Measurements from ENCODE around the gene PSD. TPM values are rescaled to one million over a fixed set of nuclear protein-coding genes. Genes with fewer than 3 reads are reported as not detected.

The PSD gene
- total RNA-seq, 1 experiment from 2014 or later: 1.6 TPM

- H3F3A ChIP-seq (ENCODE audit: insufficient read depth, low read depth): peaks cover 4% of the 10 kb centered on the region; the same call in 1 of the 2 replicates
- H2AFZ ChIP-seq: no peak overlapping the region
- H3K9me2 ChIP-seq (ENCODE audit: insufficient read depth): no peaks in the 10 kb centered on the region
- H4K20me1 ChIP-seq (ENCODE audit: insufficient read depth): no peaks in the 10 kb centered on the region
- no peak overlapping the region for H3K4me2 ChIP-seq
- no TSS peak for BruUV-seq (replicated peaks)
- no peak overlapping the region for H3K4me3 ChIP-seq
- H3K79me2 ChIP-seq (ENCODE audit: low read depth): no peaks in the 10 kb centered on the region
- no peaks in the 10 kb centered on the region for H3K9me3 ChIP-seq (ENCODE audit: insufficient read depth, low read depth)
- H3K36me3 ChIP-seq (ENCODE audit: low read depth): no peaks in the 10 kb centered on the region
- H3K27me3 ChIP-seq (ENCODE audit: insufficient read depth, low read depth): peaks cover 6% of the 10 kb centered on the region; the same call in 1 of the 2 replicates
- H3K4me1 ChIP-seq (replicated peaks; ENCODE audit: insufficient read depth): peaks cover 13% of the 10 kb centered on the region
- intact Hi-C loops (cut with micrococcal nuclease; ENCODE audit: unreplicated experiment): no loop called here
- POLR2A ChIA-PET (ENCODE audit: unreplicated experiment): no interaction called here
- TF ChIP-seq, protein P1, sequence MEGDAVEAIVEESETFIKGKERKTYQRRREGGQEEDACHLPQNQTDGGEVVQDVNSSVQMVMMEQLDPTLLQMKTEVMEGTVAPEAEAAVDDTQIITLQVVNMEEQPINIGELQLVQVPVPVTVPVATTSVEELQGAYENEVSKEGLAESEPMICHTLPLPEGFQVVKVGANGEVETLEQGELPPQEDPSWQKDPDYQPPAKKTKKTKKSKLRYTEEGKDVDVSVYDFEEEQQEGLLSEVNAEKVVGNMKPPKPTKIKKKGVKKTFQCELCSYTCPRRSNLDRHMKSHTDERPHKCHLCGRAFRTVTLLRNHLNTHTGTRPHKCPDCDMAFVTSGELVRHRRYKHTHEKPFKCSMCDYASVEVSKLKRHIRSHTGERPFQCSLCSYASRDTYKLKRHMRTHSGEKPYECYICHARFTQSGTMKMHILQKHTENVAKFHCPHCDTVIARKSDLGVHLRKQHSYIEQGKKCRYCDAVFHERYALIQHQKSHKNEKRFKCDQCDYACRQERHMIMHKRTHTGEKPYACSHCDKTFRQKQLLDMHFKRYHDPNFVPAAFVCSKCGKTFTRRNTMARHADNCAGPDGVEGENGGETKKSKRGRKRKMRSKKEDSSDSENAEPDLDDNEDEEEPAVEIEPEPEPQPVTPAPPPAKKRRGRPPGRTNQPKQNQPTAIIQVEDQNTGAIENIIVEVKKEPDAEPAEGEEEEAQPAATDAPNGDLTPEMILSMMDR (conservative IDR thresholded peaks at IDR 0.05): no peak
- no peak for TF ChIP-seq EZH2 (IDR thresholded peaks at IDR 0.05; ENCODE audit: low read depth)
- no peak for DNase-seq
- H3K27ac ChIP-seq: no peak overlapping the region
- CTCF ChIA-PET: interaction anchor here (0.6 kb wide), 1 partner anchor 9 kb away, joined by 4 read pairs; the partner anchor contains the start of gene NFKB2
Observed at GRCh38 chr10:102405108-102405571, 13.4 kb downstream of the PSD start.

DNA sequence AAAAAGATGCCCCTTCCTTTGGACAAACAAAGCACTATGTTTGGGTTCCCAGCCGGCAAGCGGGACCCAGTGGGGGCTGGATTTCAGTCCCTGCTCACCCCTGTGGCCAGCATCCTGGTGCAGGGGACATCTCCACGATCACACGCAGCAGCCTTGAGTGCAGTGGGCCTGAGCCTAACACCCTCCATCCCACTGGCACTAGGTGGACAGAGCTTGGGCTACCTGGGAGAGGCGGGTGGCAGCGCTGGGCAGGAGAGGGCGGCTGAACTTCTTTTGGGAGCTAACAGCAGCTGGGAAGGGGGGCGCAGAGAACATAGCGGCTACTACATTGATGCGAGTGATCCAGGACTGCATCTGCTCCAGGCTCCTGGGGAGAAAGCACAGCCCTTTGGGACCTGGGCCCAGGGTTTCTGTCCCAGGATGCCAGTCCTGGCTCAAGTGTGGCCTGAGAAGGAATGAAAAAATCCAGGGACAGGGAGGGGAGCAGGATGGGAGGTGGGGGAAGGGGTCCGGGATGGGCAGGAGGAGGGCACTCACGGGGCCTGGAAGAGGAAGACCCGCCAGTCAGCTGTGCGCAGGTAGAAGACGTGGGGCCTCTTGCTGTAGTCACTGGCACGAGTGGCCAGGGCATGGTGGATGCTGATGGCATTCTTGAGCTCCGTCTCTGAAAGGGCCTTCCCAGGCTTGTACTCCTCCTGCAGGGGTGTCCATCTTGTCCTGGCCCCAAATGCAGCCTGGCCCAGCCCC is 14.1 kb downstream of the PSD start:
- H3K79me2 ChIP-seq (ENCODE audit: low read depth): no peaks in the 10 kb centered on the region
- no peak overlapping the region for H3K4me2 ChIP-seq
- no peaks in the 10 kb centered on the region for H3K9me2 ChIP-seq (ENCODE audit: insufficient read depth)
- no peak overlapping the region for H3K27ac ChIP-seq
- no peaks in the 10 kb centered on the region for H3K9me3 ChIP-seq (ENCODE audit: insufficient read depth, low read depth)
- H2AFZ ChIP-seq: no peak overlapping the region
- peaks cover 4% of the 10 kb centered on the region; the same call in 1 of the 2 replicates for H3F3A ChIP-seq (ENCODE audit: insufficient read depth, low read depth)
- CTCF ChIA-PET: interaction anchor here (0.6 to 0.8 kb wide), 2 partner anchors 9 to 15 kb away, joined by 4 to 6 read pairs; partner anchors contain the start of gene NFKB2
- TF ChIP-seq, protein P1 (conservative IDR thresholded peaks at IDR 0.05): no peak
- TF ChIP-seq EZH2 (IDR thresholded peaks at IDR 0.05; ENCODE audit: low read depth): no peak
- peaks cover 13% of the 10 kb centered on the region for H3K4me1 ChIP-seq (replicated peaks; ENCODE audit: insufficient read depth)
- BruUV-seq (replicated peaks): no TSS peak
- POLR2A ChIA-PET (ENCODE audit: unreplicated experiment): no interaction called here
- H4K20me1 ChIP-seq (ENCODE audit: insufficient read depth): no peaks in the 10 kb centered on the region
- no peaks in the 10 kb centered on the region for H3K36me3 ChIP-seq (ENCODE audit: low read depth)
- intact Hi-C loops (cut with micrococcal nuclease; ENCODE audit: unreplicated experiment): no loop called here
- DNase-seq: no peak
- H3K27me3 ChIP-seq (ENCODE audit: insufficient read depth, low read depth): no peaks in the 10 kb centered on the region
- no peak overlapping the region for H3K4me3 ChIP-seq

- TF ChIP-seq EZH2 (IDR thresholded peaks at IDR 0.05; ENCODE audit: low read depth): no peak
- TF ChIP-seq, protein P1 (conservative IDR thresholded peaks at IDR 0.05): no peak
- DNase-seq: no peak
- Histone ChIP-seq H3K4me3 (no peak overlapping the region), H3K9me2 (ENCODE audit: insufficient read depth) (no peaks in the 10 kb centered on the region), H3K4me2 (no peak overlapping the region), H3K9me3 (ENCODE audit: insufficient read depth, low read depth) (no peaks in the 10 kb centered on the region), H4K20me1 (ENCODE audit: insufficient read depth) (no peaks in the 10 kb centered on the region), H3F3A (ENCODE audit: insufficient read depth, low read depth) (peaks cover 4% of the 10 kb centered on the region; the same call in 1 of the 2 replicates), H2AFZ (no peak overlapping the region), H3K27ac (no peak overlapping the region), H3K36me3 (ENCODE audit: low read depth) (no peaks in the 10 kb centered on the region), H3K4me1 (replicated peaks; ENCODE audit: insufficient read depth) (peaks cover 13% of the 10 kb centered on the region), H3K79me2 (ENCODE audit: low read depth) (no peaks in the 10 kb centered on the region), H3K27me3 (ENCODE audit: insufficient read depth, low read depth) (no peaks in the 10 kb centered on the region)
- intact Hi-C loops (cut with micrococcal nuclease; ENCODE audit: unreplicated experiment): loop anchor here (2.0 kb wide), 2 partner anchors 18 to 234 kb away; partner anchors contain the start of gene FBXL15
- POLR2A ChIA-PET (ENCODE audit: unreplicated experiment): interaction anchor here (0.6 kb wide), 1 partner anchor 8 kb away, joined by 13 read pairs; the partner anchor contains the start of gene NFKB2
- CTCF ChIA-PET: no interaction called here
- BruUV-seq (replicated peaks): no TSS peak
Observed at GRCh38 chr10:102403115-102403514, 15.5 kb downstream of the PSD start.

Data from PC-9 (cell line).